ENCODE data around the gene GSDME. TPM values are rescaled to one million over a fixed set of nuclear protein-coding genes. Genes with fewer than 3 reads are reported as not detected.

GSDME gene
- 8.2 TPM for total RNA-seq
- long read RNA-seq, full-length matches to known transcripts, result 16 of 23 reads
- long read RNA-seq, partial matches to known transcripts, result 3 of 23 reads
- long read RNA-seq, other reads (novel, unspliced or antisense), result 4 of 23 reads

DNA sequence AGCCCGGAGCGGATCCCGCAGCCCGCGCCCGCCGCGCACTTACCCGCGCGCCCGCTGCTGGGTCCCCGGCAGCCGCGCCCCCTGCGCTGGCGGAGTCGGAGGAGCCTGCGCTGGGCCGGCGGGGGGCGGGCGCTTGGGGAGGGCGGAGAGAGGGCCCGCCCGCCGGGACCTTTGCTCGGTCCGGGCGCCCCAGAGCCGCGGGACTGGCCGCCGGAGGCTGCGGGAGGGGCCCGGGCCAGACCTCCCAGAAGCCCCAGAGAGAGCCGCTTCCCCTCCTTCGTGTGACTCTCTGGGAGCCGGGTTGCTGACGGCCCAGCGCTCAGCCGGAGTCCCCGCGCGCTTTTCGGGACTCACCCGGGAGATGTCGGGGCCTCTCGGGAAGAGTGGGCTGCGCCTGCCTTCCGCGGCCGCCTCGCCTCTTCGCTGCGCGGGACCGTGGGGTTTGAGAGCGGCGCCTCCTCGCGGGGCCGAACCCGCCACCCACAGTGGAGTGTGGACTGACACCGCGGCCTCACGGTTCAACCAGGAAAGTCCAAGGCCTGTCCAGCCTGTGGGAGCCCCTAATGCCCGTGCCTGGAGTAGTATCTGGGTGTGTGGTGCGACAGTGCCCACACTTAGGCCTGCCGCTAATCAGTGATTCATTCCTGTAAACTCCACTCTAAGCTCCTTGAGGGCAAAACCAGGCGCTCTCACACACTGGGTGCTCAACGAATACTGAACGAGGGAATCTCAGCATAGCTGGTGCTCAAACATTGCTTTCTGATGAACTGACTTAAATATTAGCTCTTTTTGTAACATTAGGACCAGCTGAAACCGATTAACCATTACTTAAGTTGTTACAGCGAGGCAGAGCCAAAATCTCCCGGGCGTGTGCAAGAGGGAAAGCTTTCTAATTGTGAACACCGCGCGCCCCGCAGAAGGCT is at the start of gene GSDME:
GSDME (minus strand) TSS at position 112 of the 923 bp plus-strand sequence. CDS start 7,690 bp downstream, outside the sequence.
- Histone ChIP-seq H3K27me3 (ENCODE audit: low read depth) (no peaks in the 10 kb centered on the region), H3K9me3 (no peaks in the 10 kb centered on the region), H3K4me3 (peak within 1 kb of the TSS; percentile 78), H3K4me1 (peaks cover 9% of the 10 kb centered on the region), H3K27ac (peak within 1 kb of the TSS; percentile 79), H3K36me3 (no peaks in the 10 kb centered on the region)
- DNase-seq (peak; percentile 57), ATAC-seq (peak; percentile 93)
- intact Hi-C loops (cut with DNase I), result no loop called here
- TF ChIP-seq, protein P1, sequence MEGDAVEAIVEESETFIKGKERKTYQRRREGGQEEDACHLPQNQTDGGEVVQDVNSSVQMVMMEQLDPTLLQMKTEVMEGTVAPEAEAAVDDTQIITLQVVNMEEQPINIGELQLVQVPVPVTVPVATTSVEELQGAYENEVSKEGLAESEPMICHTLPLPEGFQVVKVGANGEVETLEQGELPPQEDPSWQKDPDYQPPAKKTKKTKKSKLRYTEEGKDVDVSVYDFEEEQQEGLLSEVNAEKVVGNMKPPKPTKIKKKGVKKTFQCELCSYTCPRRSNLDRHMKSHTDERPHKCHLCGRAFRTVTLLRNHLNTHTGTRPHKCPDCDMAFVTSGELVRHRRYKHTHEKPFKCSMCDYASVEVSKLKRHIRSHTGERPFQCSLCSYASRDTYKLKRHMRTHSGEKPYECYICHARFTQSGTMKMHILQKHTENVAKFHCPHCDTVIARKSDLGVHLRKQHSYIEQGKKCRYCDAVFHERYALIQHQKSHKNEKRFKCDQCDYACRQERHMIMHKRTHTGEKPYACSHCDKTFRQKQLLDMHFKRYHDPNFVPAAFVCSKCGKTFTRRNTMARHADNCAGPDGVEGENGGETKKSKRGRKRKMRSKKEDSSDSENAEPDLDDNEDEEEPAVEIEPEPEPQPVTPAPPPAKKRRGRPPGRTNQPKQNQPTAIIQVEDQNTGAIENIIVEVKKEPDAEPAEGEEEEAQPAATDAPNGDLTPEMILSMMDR (IDR thresholded peaks at IDR 0.05), result no peak

DNA sequence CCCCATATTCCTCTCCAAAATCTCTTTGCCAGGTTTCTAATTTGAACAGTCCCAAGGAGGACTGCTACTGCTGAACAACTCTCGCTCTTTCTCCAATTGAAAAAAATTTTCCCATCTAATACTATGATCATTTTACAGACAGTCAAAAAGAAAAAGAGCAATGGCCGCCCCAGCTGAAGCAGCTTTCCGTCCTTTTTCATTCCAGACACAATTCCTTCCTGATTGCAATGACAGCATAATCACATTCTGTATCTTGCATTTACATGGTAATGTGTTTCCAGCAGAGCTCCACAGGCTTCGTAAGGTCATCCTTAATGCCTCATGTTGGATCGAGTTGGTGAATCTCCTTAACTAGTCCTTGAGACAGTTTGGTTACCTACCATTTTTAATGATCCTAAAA is 45.0 kb upstream of the GSDME start:
- no peak overlapping the region for H3K4me3 ChIP-seq
- intact Hi-C loops (cut with DNase I), result no loop called here
- H3K27ac ChIP-seq, result no peak overlapping the region
- TF ChIP-seq, protein P1 (IDR thresholded peaks at IDR 0.05), result no peak
- peaks cover 24% of the 10 kb centered on the region for H3K36me3 ChIP-seq
- H3K9me3 ChIP-seq, result no peaks in the 10 kb centered on the region
- no peaks in the 10 kb centered on the region for H3K4me1 ChIP-seq
- ATAC-seq (no peak), DNase-seq (no peak)
- H3K27me3 ChIP-seq (ENCODE audit: low read depth), result no peaks in the 10 kb centered on the region

DNA sequence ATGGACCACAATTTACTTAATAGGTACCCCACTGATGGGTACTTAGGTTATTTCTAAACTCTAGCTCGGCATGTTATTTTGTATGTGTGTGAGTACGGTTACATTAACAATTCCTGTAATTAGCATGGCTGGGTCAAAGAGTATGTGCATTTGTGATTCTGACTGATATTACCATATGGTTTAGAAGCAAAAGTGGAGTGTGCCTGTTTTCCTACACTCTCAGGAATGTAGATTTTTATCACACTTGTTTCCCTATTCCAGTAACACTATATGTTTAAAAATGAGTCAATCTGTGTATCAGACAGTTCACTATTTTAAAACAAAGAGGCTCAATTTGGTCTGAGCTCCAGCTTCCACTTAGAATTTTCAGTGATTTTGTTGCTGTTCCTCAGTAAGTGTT is 44.6 kb upstream of the GSDME start:
- no peaks in the 10 kb centered on the region for H3K4me1 ChIP-seq
- ATAC-seq (no peak), DNase-seq (no peak)
- H3K36me3 ChIP-seq, result peaks cover 24% of the 10 kb centered on the region
- no peaks in the 10 kb centered on the region for H3K9me3 ChIP-seq
- TF ChIP-seq, protein P1 (IDR thresholded peaks at IDR 0.05), result no peak
- no peaks in the 10 kb centered on the region for H3K27me3 ChIP-seq (ENCODE audit: low read depth)
- no peak overlapping the region for H3K27ac ChIP-seq
- intact Hi-C loops (cut with DNase I), result no loop called here
- H3K4me3 ChIP-seq, result no peak overlapping the region

DNA sequence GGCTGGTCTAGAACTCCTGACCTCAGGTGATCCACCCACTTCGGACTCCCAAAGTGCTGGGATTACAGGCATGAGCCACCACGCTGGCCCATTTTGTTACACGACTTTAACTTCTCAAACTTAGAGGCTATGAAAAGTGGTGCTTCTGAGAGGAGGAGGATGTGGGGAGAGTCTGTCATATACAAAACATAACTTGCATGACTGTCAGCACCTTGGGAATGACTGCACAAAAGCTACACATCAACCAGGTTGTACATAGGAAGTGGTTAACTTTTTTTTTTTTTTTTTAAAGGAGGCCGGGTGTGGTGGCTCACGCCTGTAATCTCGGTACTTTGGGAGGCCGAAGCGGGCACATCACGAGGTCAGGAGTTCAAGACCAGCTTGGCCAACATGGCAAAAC is 43.4 kb upstream of the GSDME start:
- H3K27ac ChIP-seq, result no peak overlapping the region
- TF ChIP-seq, protein P1 (IDR thresholded peaks at IDR 0.05), result no peak
- H3K36me3 ChIP-seq, result peaks cover 17% of the 10 kb centered on the region
- DNase-seq, result no peak
- no peaks in the 10 kb centered on the region for H3K4me1 ChIP-seq
- intact Hi-C loops (cut with DNase I), result no loop called here
- no peak for ATAC-seq
- no peaks in the 10 kb centered on the region for H3K9me3 ChIP-seq
- H3K4me3 ChIP-seq, result no peak overlapping the region
- H3K27me3 ChIP-seq (ENCODE audit: low read depth), result no peaks in the 10 kb centered on the region

DNA sequence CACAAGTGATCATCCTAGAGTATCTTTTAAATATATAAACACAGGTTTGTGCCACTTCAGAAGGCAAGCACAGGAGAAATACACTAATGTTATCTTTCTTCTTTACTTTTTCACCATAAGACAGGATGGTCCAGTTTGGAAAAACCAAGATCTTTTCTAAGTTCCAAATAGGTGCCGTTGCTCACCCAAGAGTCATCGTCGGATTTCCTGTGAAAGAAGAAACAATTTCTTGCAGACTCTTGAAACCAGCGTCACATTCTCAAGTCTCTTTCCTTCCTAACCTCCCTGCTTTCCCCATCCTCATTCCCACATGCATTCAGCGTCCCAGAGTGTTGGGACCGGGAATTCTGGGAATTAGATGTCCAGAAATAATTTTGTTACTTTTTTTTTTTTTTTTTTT is 42.8 kb upstream of the GSDME start:
- Histone ChIP-seq H3K4me3 (no peak overlapping the region), H3K27me3 (ENCODE audit: low read depth) (no peaks in the 10 kb centered on the region), H3K27ac (no peak overlapping the region), H3K4me1 (no peaks in the 10 kb centered on the region), H3K36me3 (peaks cover 17% of the 10 kb centered on the region), H3K9me3 (no peaks in the 10 kb centered on the region)
- DNase-seq (no peak), ATAC-seq (no peak)
- TF ChIP-seq, protein P1 (IDR thresholded peaks at IDR 0.05), result no peak
- intact Hi-C loops (cut with DNase I), result no loop called here
